HG03103 (cell line): Measurements from ENCODE around the gene TCAIM.
"Not testable (repeated sequence)": the region's sequence is repeated elsewhere in the genome, so short reads cannot be mapped to it uniquely, and the experiment has no call there.

Source experiments
- ATAC-seq: cut with Tn5 transposase; IDR thresholded peaks from one replicate; pipeline ENCODE4 v1.9.1; 2021; ENCODE audit warnings: low read depth; ENCODE audit not compliant: unreplicated experiment

Gene TCAIM

GRCh38 chr3:44411031-44411645 is 72.6 kb downstream of the TCAIM start:
- no peak for ATAC-seq

GRCh38 chr3:44412365-44412764 is 73.8 kb downstream of the TCAIM start:
- no peak for ATAC-seq

GRCh38 chr3:44414517-44415090 is 76.0 kb downstream of the TCAIM start:
- ATAC-seq = no peak

- no peak for ATAC-seq
Observed at GRCh38 chr3:44415421-44415820, 76.9 kb downstream of the TCAIM start.

GRCh38 chr3:44416031-44417030 is 77.8 kb downstream of the TCAIM start:
- no peak for ATAC-seq

GRCh38 chr3:44418118-44418517 is 79.6 kb downstream of the TCAIM start:
- ATAC-seq = not testable (repeated sequence)

- ATAC-seq = no peak
Observed at GRCh38 chr3:44418549-44418948, 80.0 kb downstream of the TCAIM start.

- no peak for ATAC-seq
Observed at GRCh38 chr3:44419116-44419922, 80.8 kb downstream of the TCAIM start.

GRCh38 chr3:44419923-44420650 is 81.5 kb downstream of the TCAIM start:
- no peak for ATAC-seq

- no peak for ATAC-seq
Observed at GRCh38 chr3:44420676-44421075, 82.1 kb downstream of the TCAIM start.

- no peak for ATAC-seq
Observed at GRCh38 chr3:44421280-44421679, 82.7 kb downstream of the TCAIM start.

GRCh38 chr3:44424758-44425157 is 86.2 kb downstream of the TCAIM start:
- no peak for ATAC-seq

GRCh38 chr3:44427683-44428082 is 89.1 kb downstream of the TCAIM start:
- no peak for ATAC-seq

GRCh38 chr3:44428910-44429309 is 90.3 kb downstream of the TCAIM start:
- no peak for ATAC-seq

GRCh38 chr3:44429459-44429858 is 90.9 kb downstream of the TCAIM start:
- ATAC-seq = no peak

- ATAC-seq = no peak
Observed at GRCh38 chr3:44430466-44430865, 91.9 kb downstream of the TCAIM start.

GRCh38 chr3:44434834-44435510 is 96.4 kb downstream of the TCAIM start:
- no peak for ATAC-seq

- ATAC-seq = no peak
Observed at GRCh38 chr3:44436181-44436580, 97.6 kb downstream of the TCAIM start.

GRCh38 chr3:44437800-44438199 is 99.2 kb downstream of the TCAIM start:
- no peak for ATAC-seq
